ENCODE data around the gene NDP. TPM values are rescaled to one million over a fixed set of nuclear protein-coding genes. Genes with fewer than 3 reads are reported as not detected.

The NDP gene
- total RNA-seq, 4 donors from 2014 or later, result 2.1 to 6.1 (median 2.3) TPM

GRCh38 chrX:44003975-44004374 is 30.8 kb upstream of the NDP start:
- no peaks in the 10 kb centered on the region for H3K9me3 ChIP-seq
- H3K4me3 ChIP-seq, result no peak overlapping the region
- peaks cover 0 to 13% of the 10 kb centered on the region in 2 donors for H3K27me3 ChIP-seq
- no peak for TF ChIP-seq CTCF (IDR thresholded peaks at IDR 0.05)
- TF ChIP-seq EP300 (IDR thresholded peaks at IDR 0.05), result no peak
- TF ChIP-seq POLR2A (IDR thresholded peaks at IDR 0.05), result no peak
- no peak overlapping the region for H3K27ac ChIP-seq
- 7 to 32% methylated on average over 3 of the region's 3 CpGs for WGBS, 2 donors
- no peak for DNase-seq (ENCODE audit: low spot score in 2 of 2)
- no peaks in the 10 kb centered on the region for H3K36me3 ChIP-seq
- no peaks in the 10 kb centered on the region for H3K4me1 ChIP-seq

GRCh38 chrX:44002567-44002966 is 29.4 kb upstream of the NDP start:
- 62 to 77% methylated on average over 1 of the region's 1 CpG for WGBS, 2 donors
- no peak for TF ChIP-seq POLR2A (IDR thresholded peaks at IDR 0.05)
- no peak for TF ChIP-seq EP300 (IDR thresholded peaks at IDR 0.05)
- no peak for TF ChIP-seq CTCF (IDR thresholded peaks at IDR 0.05)

GRCh38 chrX:43998374-43998773 is 25.2 kb upstream of the NDP start:
- Histone ChIP-seq H3K9me3 (no peaks in the 10 kb centered on the region), H3K4me3 (no peak overlapping the region), H3K27me3 (peaks cover 0 to 13% of the 10 kb centered on the region in 2 donors), H3K4me1 (no peaks in the 10 kb centered on the region), H3K36me3 (no peaks in the 10 kb centered on the region), H3K27ac (no peak overlapping the region)
- DNase-seq (ENCODE audit: low spot score in 2 of 2), result no peak
- TF ChIP-seq EP300 (IDR thresholded peaks at IDR 0.05), result no peak
- TF ChIP-seq POLR2A (IDR thresholded peaks at IDR 0.05), result no peak
- no peak for TF ChIP-seq CTCF (IDR thresholded peaks at IDR 0.05)
- WGBS, 2 donors, result 88 to 100% methylated on average over 1 of the region's 1 CpG

More at GRCh38 chrX:44002567-44002966, 29.4 kb upstream of the NDP start:
- Histone ChIP-seq H3K9me3 (no peaks in the 10 kb centered on the region), H3K4me3 (no peak overlapping the region), H3K36me3 (no peaks in the 10 kb centered on the region), H3K4me1 (no peaks in the 10 kb centered on the region), H3K27me3 (peaks cover 0 to 13% of the 10 kb centered on the region in 2 donors), H3K27ac (no peak overlapping the region)
- no peak for DNase-seq (ENCODE audit: low spot score in 2 of 2)

GRCh38 chrX:43996491-43996890 is 23.3 kb upstream of the NDP start:
- no peak overlapping the region for H3K4me3 ChIP-seq
- H3K27me3 ChIP-seq, result peaks cover 0 to 13% of the 10 kb centered on the region in 2 donors
- no peak for DNase-seq (ENCODE audit: low spot score in 2 of 2)
- no peak overlapping the region for H3K27ac ChIP-seq
- no peaks in the 10 kb centered on the region for H3K36me3 ChIP-seq
- WGBS, 2 donors, result 90 to 93% methylated on average over 2 of the region's 2 CpGs
- no peaks in the 10 kb centered on the region for H3K9me3 ChIP-seq
- TF ChIP-seq EP300 (IDR thresholded peaks at IDR 0.05) (no peak), POLR2A (IDR thresholded peaks at IDR 0.05) (no peak), CTCF (IDR thresholded peaks at IDR 0.05) (no peak)
- H3K4me1 ChIP-seq, result no peaks in the 10 kb centered on the region

- Histone ChIP-seq H3K27me3 (no peaks in the 10 kb centered on the region), H3K4me1 (no peaks in the 10 kb centered on the region), H3K36me3 (no peaks in the 10 kb centered on the region), H3K9me3 (no peaks in the 10 kb centered on the region), H3K4me3 (no peak overlapping the region), H3K27ac (no peak overlapping the region)
- 88 to 90% methylated on average over 4 to 5 of the region's 5 CpGs for WGBS, 2 donors
- TF ChIP-seq EP300 (IDR thresholded peaks at IDR 0.05) (no peak), POLR2A (IDR thresholded peaks at IDR 0.05) (no peak), CTCF (IDR thresholded peaks at IDR 0.05) (no peak)
- no peak for DNase-seq (ENCODE audit: low spot score in 2 of 2)
Measured at GRCh38 chrX:43986083-43986482, 12.9 kb upstream of the NDP start.

All from tibial nerve (tissue), 4 donors.